ENCODE data around the gene CAMSAP1. TPM values are rescaled to one million over a fixed set of nuclear protein-coding genes. Genes with fewer than 3 reads are reported as not detected.
"Not testable (repeated sequence)": the region's sequence is repeated elsewhere in the genome, so short reads cannot be mapped to it uniquely, and the experiment has no call there.

CAMSAP1 gene
- polyA plus RNA-seq, 1 donor from 2014 or later: 58.5 TPM

GRCh38 chr9:135952664-135953206, 45.4 kb upstream of the CAMSAP1 start:
- Histone ChIP-seq H3K4me3 (ENCODE audit: low read length) (no peak overlapping the region), H2AFZ (ENCODE audit: low read depth, low read length) (no peak overlapping the region), H3F3A (ENCODE audit: insufficient read depth, low read length, poor library complexity, severe bottlenecking) (no peaks in the 10 kb centered on the region), H4K20me1 (ENCODE audit: insufficient read depth) (no peaks in the 10 kb centered on the region), H3K9ac (ENCODE audit: low read length) (no peak overlapping the region), H3K27me3 (ENCODE audit: insufficient read depth, low read depth, low read length) (no peaks in the 10 kb centered on the region), H3K36me3 (ENCODE audit: insufficient read depth, low read length) (no peaks in the 10 kb centered on the region), H3K79me2 (replicated peaks; ENCODE audit: insufficient read depth, low read length) (peaks cover 5% of the 10 kb centered on the region), H3K27ac (ENCODE audit: low read length) (no peak overlapping the region), H3K9me3 (ENCODE audit: low read length) (no peaks in the 10 kb centered on the region), H3K4me2 (ENCODE audit: low read length) (no peak overlapping the region), H3K9me2 (ENCODE audit: insufficient read depth, low read length) (no peaks in the 10 kb centered on the region)
- TF ChIP-seq RAD21 (conservative IDR thresholded peaks at IDR 0.05) (no peak), POLR2AphosphoS5 (IDR thresholded peaks at IDR 0.05) (no peak), TAF1 (IDR thresholded peaks at IDR 0.05; ENCODE audit: low read depth) (no peak), EZH2 (IDR thresholded peaks at IDR 0.05; ENCODE audit: borderline replicate concordance, insufficient read depth, low read length, poor library complexity, severe bottlenecking) (no peak), EP300 (conservative IDR thresholded peaks at IDR 0.05; ENCODE audit: poor library complexity, severe bottlenecking) (no peak), MXI1 (conservative IDR thresholded peaks at IDR 0.05; ENCODE audit: poor library complexity, severe bottlenecking) (no peak), CTCF (IDR thresholded peaks at IDR 0.05; ENCODE audit: poor library complexity, severe bottlenecking) (no peak), REST (IDR thresholded peaks at IDR 0.05; ENCODE audit: borderline replicate concordance) (no peak), SMC3 (conservative IDR thresholded peaks at IDR 0.05; ENCODE audit: poor library complexity) (no peak)

- Histone ChIP-seq H4K20me1 (ENCODE audit: insufficient read depth) (no peaks in the 10 kb centered on the region), H3K9ac (ENCODE audit: low read length) (no peak overlapping the region), H3K79me2 (replicated peaks; ENCODE audit: insufficient read depth, low read length) (peaks cover 2% of the 10 kb centered on the region), H3F3A (ENCODE audit: insufficient read depth, low read length, poor library complexity, severe bottlenecking) (no peaks in the 10 kb centered on the region), H3K27ac (ENCODE audit: low read length) (no peak overlapping the region), H3K9me2 (ENCODE audit: insufficient read depth, low read length) (no peaks in the 10 kb centered on the region), H3K4me3 (ENCODE audit: low read length) (no peak overlapping the region), H3K4me2 (ENCODE audit: low read length) (no peak overlapping the region), H3K27me3 (ENCODE audit: insufficient read depth, low read depth, low read length) (no peaks in the 10 kb centered on the region), H3K9me3 (ENCODE audit: low read length) (no peaks in the 10 kb centered on the region), H2AFZ (ENCODE audit: low read depth, low read length) (no peak overlapping the region), H3K36me3 (ENCODE audit: insufficient read depth, low read length) (no peaks in the 10 kb centered on the region)
- TF ChIP-seq RAD21 (conservative IDR thresholded peaks at IDR 0.05) (no peak), EZH2 (IDR thresholded peaks at IDR 0.05; ENCODE audit: borderline replicate concordance, insufficient read depth, low read length, poor library complexity, severe bottlenecking) (no peak), EP300 (conservative IDR thresholded peaks at IDR 0.05; ENCODE audit: poor library complexity, severe bottlenecking) (no peak), TAF1 (IDR thresholded peaks at IDR 0.05; ENCODE audit: low read depth) (no peak), SMC3 (conservative IDR thresholded peaks at IDR 0.05; ENCODE audit: poor library complexity) (no peak), MXI1 (conservative IDR thresholded peaks at IDR 0.05; ENCODE audit: poor library complexity, severe bottlenecking) (no peak), POLR2AphosphoS5 (IDR thresholded peaks at IDR 0.05) (no peak), CTCF (IDR thresholded peaks at IDR 0.05; ENCODE audit: poor library complexity, severe bottlenecking) (no peak), REST (IDR thresholded peaks at IDR 0.05; ENCODE audit: borderline replicate concordance) (no peak)
These were observed 44.7 kb upstream of the CAMSAP1 start for GRCh38 chr9:135951889-135952663.

GRCh38 chr9:135951310-135951709, 44.0 kb upstream of the CAMSAP1 start:
- H3K27me3 ChIP-seq (ENCODE audit: insufficient read depth, low read depth, low read length); H3F3A ChIP-seq (ENCODE audit: insufficient read depth, low read length, poor library complexity, severe bottlenecking); H4K20me1 ChIP-seq (ENCODE audit: insufficient read depth); H2AFZ ChIP-seq (ENCODE audit: low read depth, low read length); H3K4me3 ChIP-seq (ENCODE audit: low read length); H3K36me3 ChIP-seq (ENCODE audit: insufficient read depth, low read length); H3K27ac ChIP-seq (ENCODE audit: low read length); H3K9me3 ChIP-seq (ENCODE audit: low read length); H3K4me2 ChIP-seq (ENCODE audit: low read length); H3K9me2 ChIP-seq (ENCODE audit: insufficient read depth, low read length); H3K9ac ChIP-seq (ENCODE audit: low read length); H3K79me2 ChIP-seq (replicated peaks; ENCODE audit: insufficient read depth, low read length): not testable (repeated sequence)

Measured in neural cell (in vitro differentiated cells).